OCI-LY3 (cell line): ENCODE data around the gene IFT57.
A peak's percentile ranks its signal among the peaks of the same experiment; 100 is the strongest.

Experiments used
- H2AFZ ChIP-seq: fragments of 200-600, 300-600 bp; shearing (Covaris generic); 2 replicates; pipeline ENCODE4 v1.6.0; 2014; ENCODE audit warnings: antibody characterized with exemption, low read depth, low read length
- H3K27ac ChIP-seq: fragments of 200-600, 300-600 bp; sonication (generic); 2 replicates; pipeline ENCODE4 v1.5.1; 2014; ENCODE audit warnings: mild to moderate bottlenecking, low read length, moderate library complexity, mixed read lengths
- H3K27me3 ChIP-seq: fragments of 200-600, 300-600 bp; sonication (generic); 2 replicates; pipeline ENCODE4 v1.6.1; 2014; ENCODE audit warnings: low read depth, low read length, mixed read lengths
- H3K36me3 ChIP-seq: fragments of 200-600, 300-600 bp; sonication (generic); replicated peaks from 2 replicates; pipeline ENCODE3; 2014; ENCODE audit warnings: low read depth, low read length, mixed read lengths
- H3K4me1 ChIP-seq: fragments of 300-600, 200-600 bp; sonication (generic); 2 replicates; pipeline ENCODE4 v1.6.1; 2014; ENCODE audit warnings: low read length, mixed read lengths
- H3K4me2 ChIP-seq: fragments of 200-600, 300-600 bp; sonication (generic); 2 replicates; pipeline ENCODE4 v1.6.1; 2014; ENCODE audit warnings: low read length, mixed read lengths
- H3K4me3 ChIP-seq: fragments of 300-600, 200-600 bp; sonication (generic); 2 replicates; pipeline ENCODE4 v1.5.1; 2014; ENCODE audit warnings: antibody characterized with exemption, mild to moderate bottlenecking, low read length, moderate library complexity
- H3K79me2 ChIP-seq: fragments of 300-600, 200-600 bp; shearing (Covaris generic); 2 replicates; pipeline ENCODE4 v1.6.1; 2014; ENCODE audit warnings: mild to moderate bottlenecking, low read length, mixed read lengths
- H3K9ac ChIP-seq: fragments of 300-600, 200-600 bp; shearing (Covaris generic); 2 replicates; pipeline ENCODE4 v1.6.0; 2014; ENCODE audit warnings: mild to moderate bottlenecking, low read length, moderate library complexity
- H3K9me3 ChIP-seq: fragments of 200-600, 300-600 bp; shearing (Covaris generic); 2 replicates; pipeline ENCODE4 v1.6.1; 2014; ENCODE audit warnings: low read length, mixed read lengths; ENCODE audit not compliant: insufficient read depth
- H4K20me1 ChIP-seq: fragments of 200-600, 300-600 bp; sonication (generic); 2 replicates; pipeline ENCODE4 v1.6.1; 2016; ENCODE audit warnings: low read length, mixed read lengths; ENCODE audit not compliant: insufficient read depth
- EZH2phosphoT487 ChIP-seq: fragments of 200-600 bp; shearing (Covaris generic); IDR thresholded peaks from 2 replicates; pipeline ENCODE4 v1.6.1; 2018; ENCODE audit warnings: antibody characterized with exemption, mixed run types, low read depth
- TF ChIP-seq, protein P1 (sequence below): fragments of 200-600, 300-600 bp; sonication (generic); IDR thresholded peaks from 2 replicates; pipeline ENCODE4 v1.5.1; 2014; ENCODE audit warnings: antibody characterized with exemption, low read length, low read depth

Gene IFT57

DNA sequence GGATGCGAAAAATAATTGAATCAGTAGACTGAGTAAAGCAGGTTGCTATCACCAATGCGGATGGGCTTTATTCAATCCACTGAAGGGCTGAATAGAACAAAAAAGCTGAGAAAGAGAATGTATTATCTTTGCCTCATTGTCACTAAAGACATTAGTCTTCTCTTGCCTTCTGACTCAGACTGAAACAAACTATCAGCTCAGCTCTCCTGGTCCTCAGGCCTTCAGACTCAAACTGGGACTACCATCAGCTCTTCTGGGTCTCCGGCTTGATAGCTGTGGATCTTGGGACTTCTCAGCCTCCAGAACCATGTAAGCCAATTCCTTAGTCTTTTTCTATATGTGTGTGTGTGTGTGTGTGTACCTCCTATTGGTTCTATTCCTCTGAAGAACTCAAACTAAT lies 12.6 kb downstream of the IFT57 start:
- no peaks in the 10 kb centered on the region for H4K20me1 ChIP-seq
- H3K4me3 ChIP-seq, result 0 out of 2 replicates have a peak overlapping the region, but pooled peaks have one; percentile 16
- peak overlapping the region; percentile 40 for H3K4me2 ChIP-seq
- TF ChIP-seq, protein P1, sequence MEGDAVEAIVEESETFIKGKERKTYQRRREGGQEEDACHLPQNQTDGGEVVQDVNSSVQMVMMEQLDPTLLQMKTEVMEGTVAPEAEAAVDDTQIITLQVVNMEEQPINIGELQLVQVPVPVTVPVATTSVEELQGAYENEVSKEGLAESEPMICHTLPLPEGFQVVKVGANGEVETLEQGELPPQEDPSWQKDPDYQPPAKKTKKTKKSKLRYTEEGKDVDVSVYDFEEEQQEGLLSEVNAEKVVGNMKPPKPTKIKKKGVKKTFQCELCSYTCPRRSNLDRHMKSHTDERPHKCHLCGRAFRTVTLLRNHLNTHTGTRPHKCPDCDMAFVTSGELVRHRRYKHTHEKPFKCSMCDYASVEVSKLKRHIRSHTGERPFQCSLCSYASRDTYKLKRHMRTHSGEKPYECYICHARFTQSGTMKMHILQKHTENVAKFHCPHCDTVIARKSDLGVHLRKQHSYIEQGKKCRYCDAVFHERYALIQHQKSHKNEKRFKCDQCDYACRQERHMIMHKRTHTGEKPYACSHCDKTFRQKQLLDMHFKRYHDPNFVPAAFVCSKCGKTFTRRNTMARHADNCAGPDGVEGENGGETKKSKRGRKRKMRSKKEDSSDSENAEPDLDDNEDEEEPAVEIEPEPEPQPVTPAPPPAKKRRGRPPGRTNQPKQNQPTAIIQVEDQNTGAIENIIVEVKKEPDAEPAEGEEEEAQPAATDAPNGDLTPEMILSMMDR, result no peak
- TF ChIP-seq EZH2phosphoT487, result no peak
- H3K27me3 ChIP-seq, result no peaks in the 10 kb centered on the region
- no peak overlapping the region for H2AFZ ChIP-seq
- H3K27ac ChIP-seq, result peak overlapping the region; percentile 52
- no peaks in the 10 kb centered on the region for H3K79me2 ChIP-seq
- no peak overlapping the region for H3K9ac ChIP-seq
- H3K9me3 ChIP-seq, result no peaks in the 10 kb centered on the region
- H3K4me1 ChIP-seq, result peaks cover 21% of the 10 kb centered on the region
- peaks cover 17% of the 10 kb centered on the region for H3K36me3 ChIP-seq

DNA sequence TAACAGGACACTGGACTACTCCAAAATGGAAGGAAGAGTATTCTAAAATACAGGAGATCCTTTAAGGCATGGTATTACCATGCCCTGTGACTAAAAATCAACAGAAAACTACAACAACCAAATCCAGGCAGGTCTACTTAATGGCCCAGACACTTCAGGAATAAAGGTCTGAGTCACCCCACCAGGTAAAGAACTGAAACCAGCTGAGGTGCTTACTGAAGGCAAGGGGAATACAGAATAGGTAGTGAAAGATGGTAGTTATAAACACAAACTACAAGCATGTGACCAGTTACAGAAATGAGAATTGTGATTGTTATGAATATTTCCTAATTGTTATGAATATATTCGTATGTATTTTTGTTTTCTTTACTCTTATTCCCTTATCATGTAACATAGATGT lies 13.4 kb downstream of the IFT57 start:
- H3K27ac ChIP-seq, result peak overlapping the region; percentile 38
- peaks cover 17% of the 10 kb centered on the region for H3K36me3 ChIP-seq
- H3K4me3 ChIP-seq, result no peak overlapping the region
- no peak overlapping the region for H3K9ac ChIP-seq
- no peaks in the 10 kb centered on the region for H3K79me2 ChIP-seq
- no peak overlapping the region for H2AFZ ChIP-seq
- peaks cover 21% of the 10 kb centered on the region for H3K4me1 ChIP-seq
- H3K27me3 ChIP-seq, result no peaks in the 10 kb centered on the region
- TF ChIP-seq, protein P1, result no peak
- TF ChIP-seq EZH2phosphoT487, result no peak
- no peaks in the 10 kb centered on the region for H4K20me1 ChIP-seq
- H3K4me2 ChIP-seq, result peak overlapping the region; percentile 40
- H3K9me3 ChIP-seq, result no peaks in the 10 kb centered on the region

DNA sequence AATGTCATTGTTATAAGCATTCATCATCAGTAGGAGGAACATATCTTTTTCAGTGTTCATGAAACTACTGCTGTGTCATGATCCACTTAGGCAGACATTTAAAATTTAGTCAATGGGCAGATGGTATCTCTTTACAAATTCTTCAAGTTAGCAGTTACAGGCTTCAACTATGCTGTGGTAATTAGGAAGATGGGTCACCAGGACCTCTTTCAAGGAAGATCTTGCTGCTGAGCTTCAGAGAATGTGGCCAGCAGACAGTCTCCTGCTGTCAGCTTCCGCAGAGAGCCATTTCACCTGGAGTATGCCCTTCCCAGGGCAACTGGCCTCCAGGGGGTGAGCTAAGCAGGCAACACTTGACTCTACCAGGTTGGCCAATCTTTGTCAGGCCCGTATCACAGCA lies 19.4 kb downstream of the IFT57 start:
- no peaks in the 10 kb centered on the region for H3K79me2 ChIP-seq
- no peak overlapping the region for H3K4me2 ChIP-seq
- H3K9ac ChIP-seq, result no peak overlapping the region
- no peaks in the 10 kb centered on the region for H3K9me3 ChIP-seq
- H3K27me3 ChIP-seq, result no peaks in the 10 kb centered on the region
- TF ChIP-seq EZH2phosphoT487, result no peak
- TF ChIP-seq, protein P1, result no peak
- H4K20me1 ChIP-seq, result no peaks in the 10 kb centered on the region
- no peak overlapping the region for H3K27ac ChIP-seq
- no peak overlapping the region for H2AFZ ChIP-seq
- H3K4me3 ChIP-seq, result no peak overlapping the region
- H3K36me3 ChIP-seq, result peaks cover 11% of the 10 kb centered on the region
- H3K4me1 ChIP-seq, result peaks cover 18% of the 10 kb centered on the region

DNA sequence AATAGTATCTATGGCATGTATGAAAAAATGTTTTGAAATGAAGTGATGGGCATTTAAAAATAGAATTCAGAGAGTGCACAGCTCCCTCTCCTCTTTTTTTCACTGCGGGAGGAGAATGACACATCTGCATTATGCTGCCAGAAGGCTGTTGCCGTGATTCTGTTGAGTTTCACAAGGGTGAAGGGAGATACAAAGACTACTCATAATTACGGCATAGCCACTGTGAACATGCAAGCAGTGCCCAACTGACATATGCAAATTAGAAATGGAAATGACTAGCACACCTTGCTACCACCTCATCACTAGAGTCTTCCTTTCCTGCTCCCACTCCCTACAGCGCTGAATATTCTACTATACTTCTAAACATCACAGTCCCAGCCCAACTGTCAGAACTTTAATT lies 20.1 kb downstream of the IFT57 start:
- Histone ChIP-seq H3K4me1 (peaks cover 18% of the 10 kb centered on the region), H3K27me3 (no peaks in the 10 kb centered on the region), H3K9ac (no peak overlapping the region), H3K4me3 (no peak overlapping the region), H3K36me3 (peaks cover 9% of the 10 kb centered on the region), H3K27ac (no peak overlapping the region), H3K4me2 (no peak overlapping the region), H2AFZ (no peak overlapping the region), H3K9me3 (no peaks in the 10 kb centered on the region), H4K20me1 (no peaks in the 10 kb centered on the region), H3K79me2 (no peaks in the 10 kb centered on the region)
- no peak for TF ChIP-seq EZH2phosphoT487
- TF ChIP-seq, protein P1, result no peak
